Hepatocyte (in vitro differentiated cells): ENCODE results near the gene TEDDM1. TPM values are rescaled to one million over a fixed set of nuclear protein-coding genes. Genes with fewer than 3 reads are reported as not detected.

ENCODE experiments used
- DNase-seq: peaks from one replicate; pipeline ENCODE4 v3.0.0-alpha.2; 2016; ENCODE audit warnings: low spot score
- H2AFZ ChIP-seq: fragments of 200-600 bp; sonication (generic); 2 replicates; pipeline ENCODE4 v1.6.0; 2016; ENCODE audit warnings: antibody characterized with exemption, mild to moderate bottlenecking
- H3K27ac ChIP-seq: fragments of 200-600 bp; sonication (generic); 2 replicates; pipeline ENCODE4 v1.5.1; 2016; ENCODE audit warnings: mild to moderate bottlenecking
- H3K27me3 ChIP-seq: fragments of 200-600 bp; sonication (generic); 2 replicates; pipeline ENCODE4 v1.6.1; 2016
- H3K36me3 ChIP-seq: fragments of 200-600 bp; sonication (generic); replicated peaks from 2 replicates; pipeline ENCODE4 v1.5.1; 2016; ENCODE audit warnings: low read depth; ENCODE audit not compliant: insufficient read depth
- H3K4me1 ChIP-seq: fragments of 200-600 bp; sonication (generic); 2 replicates; pipeline ENCODE4 v1.5.1; 2016; ENCODE audit warnings: mild to moderate bottlenecking, moderate library complexity; ENCODE audit not compliant: insufficient read depth
- H3K4me2 ChIP-seq: fragments of 200-600 bp; sonication (generic); 2 replicates; pipeline ENCODE4 v1.6.0; 2016
- H3K4me3 ChIP-seq: fragments of 200-600 bp; sonication (generic); 2 replicates; pipeline ENCODE4 v1.5.1; 2016; ENCODE audit warnings: mild to moderate bottlenecking
- H3K79me2 ChIP-seq: fragments of 200-600 bp; sonication (generic); 2 replicates; pipeline ENCODE4 v1.6.0; 2017; ENCODE audit warnings: mild to moderate bottlenecking
- H3K9me2 ChIP-seq: fragments of 200-600 bp; sonication (generic); replicated peaks from 2 replicates; pipeline ENCODE4 v1.6.0; 2017; ENCODE audit warnings: mild to moderate bottlenecking; ENCODE audit not compliant: insufficient read depth
- H3K9me3 ChIP-seq: fragments of 200-600 bp; sonication (generic); 2 replicates; pipeline ENCODE4 v1.5.1; 2016; ENCODE audit warnings: low read depth, mild to moderate bottlenecking
- H4K20me1 ChIP-seq: fragments of 200-600 bp; sonication (generic); 2 replicates; pipeline ENCODE4 v1.6.0; 2016; ENCODE audit warnings: mild to moderate bottlenecking; ENCODE audit not compliant: insufficient read depth, poor library complexity, severe bottlenecking
- CTCF ChIP-seq: fragments of 200-600 bp; sonication (generic); IDR thresholded peaks from 2 replicates; pipeline ENCODE4 v1.5.1; 2016; ENCODE audit warnings: antibody characterized with exemption, mild to moderate bottlenecking; ENCODE audit not compliant: poor library complexity
- EZH2 ChIP-seq: fragments of 200-600 bp; sonication (generic); IDR thresholded peaks from 2 replicates; pipeline ENCODE4 v1.6.1; 2016; ENCODE audit warnings: antibody characterized with exemption, mild to moderate bottlenecking, borderline replicate concordance
- EZH2phosphoT487 ChIP-seq: fragments of 200-600 bp; sonication (generic); IDR thresholded peaks from one replicate; pipeline ENCODE4 v1.6.1; 2018; ENCODE audit warnings: antibody characterized with exemption, mild to moderate bottlenecking, low read depth, moderate library complexity; ENCODE audit not compliant: unreplicated experiment, severe bottlenecking
- WGBS: methylation state at CpG from one replicate; pipeline ENCODE4 v1.1.6; 2016; ENCODE audit warnings: low lambda C conversion rate; ENCODE audit errors: missing lambda C conversion rate; 5-methylcytosine and 5-hydroxymethylcytosine counted together
- polyA plus RNA-seq: library from polyadenylated mRNA; unstranded; fragments of >200 nt; fragmentation: Nextera tagmentation; extraction: Ambion mirVana; gene quantifications from 2 replicates; pipeline ENCODE4 v1.2.1, GENCODE V29; 2016
- total RNA-seq: library from RNA; depleted of rRNA; stranded (reverse); fragments of >200 nt; gene quantifications from 2 replicates; pipeline ENCODE4 v1.2.3, GENCODE V29; 2014

The TEDDM1 gene
- total and polyA plus RNA-seq, 2 experiments from 2014 or later: not detected

- Histone ChIP-seq H3K79me2 (no peaks in the 10 kb centered on the region), H3K4me3 (no peak overlapping the region), H3K4me2 (no peak overlapping the region), H4K20me1 (no peaks in the 10 kb centered on the region), H3K4me1 (peaks cover 10% of the 10 kb centered on the region), H3K27ac (peak overlapping the region; percentile 58), H3K9me2 (no peaks in the 10 kb centered on the region), H3K36me3 (no peaks in the 10 kb centered on the region), H3K27me3 (no peaks in the 10 kb centered on the region), H3K9me3 (no peaks in the 10 kb centered on the region), H2AFZ (no peak overlapping the region)
- TF ChIP-seq CTCF (no peak), EZH2 (no peak), EZH2phosphoT487 (no peak)
- no peak for DNase-seq
- WGBS: 92% methylated on average over 2 of the region's 2 CpGs
Measured at GRCh38 chr1:182350839-182351238, 49.6 kb downstream of the TEDDM1 start.

GRCh38 chr1:182348961-182349747 is 51.3 kb downstream of the TEDDM1 start:
- peak overlapping the region; percentile 27 for H3K27ac ChIP-seq
- H3K4me2 ChIP-seq: no peak overlapping the region
- H3K9me3 ChIP-seq: no peaks in the 10 kb centered on the region
- 78% methylated on average over 6 of the region's 6 CpGs for WGBS
- peaks cover 10% of the 10 kb centered on the region for H3K4me1 ChIP-seq
- no peaks in the 10 kb centered on the region for H3K79me2 ChIP-seq
- H2AFZ ChIP-seq: no peak overlapping the region
- H3K27me3 ChIP-seq: no peaks in the 10 kb centered on the region
- H3K9me2 ChIP-seq: no peaks in the 10 kb centered on the region
- H3K4me3 ChIP-seq: no peak overlapping the region
- peak; percentile 21 for DNase-seq
- no peak for TF ChIP-seq CTCF
- no peak for TF ChIP-seq EZH2phosphoT487
- no peak for TF ChIP-seq EZH2
- no peaks in the 10 kb centered on the region for H3K36me3 ChIP-seq
- no peaks in the 10 kb centered on the region for H4K20me1 ChIP-seq

Other genes starting within 250 kb of the TEDDM1 start
- gene GLUL, start 8.9 kb downstream of the TEDDM1 start, total RNA-seq: 846 and 893 TPM in 2 replicates
- gene GLUL, start 8.9 kb downstream of the TEDDM1 start, polyA plus RNA-seq: 677 and 747 TPM in 2 replicates
- not detected in 2 replicates for gene RGSL1, start 49.5 kb upstream of the TEDDM1 start, total RNA-seq
- gene RGSL1, start 49.5 kb upstream of the TEDDM1 start, polyA plus RNA-seq: not detected in 2 replicates
- 6.8 and 7.5 TPM in 2 replicates for gene RNASEL, start 188.6 kb upstream of the TEDDM1 start, total RNA-seq
- gene RNASEL, start 188.6 kb upstream of the TEDDM1 start, polyA plus RNA-seq: 4.0 and 5.3 TPM in 2 replicates
- gene RGS16, start 203.7 kb upstream of the TEDDM1 start, total RNA-seq: 6.3 and 7.3 TPM in 2 replicates
- 7.6 and 18.1 TPM in 2 replicates for gene RGS16, start 203.7 kb upstream of the TEDDM1 start, polyA plus RNA-seq